ENCODE data around the gene NOTCH2.

NOTCH2 gene

DNA sequence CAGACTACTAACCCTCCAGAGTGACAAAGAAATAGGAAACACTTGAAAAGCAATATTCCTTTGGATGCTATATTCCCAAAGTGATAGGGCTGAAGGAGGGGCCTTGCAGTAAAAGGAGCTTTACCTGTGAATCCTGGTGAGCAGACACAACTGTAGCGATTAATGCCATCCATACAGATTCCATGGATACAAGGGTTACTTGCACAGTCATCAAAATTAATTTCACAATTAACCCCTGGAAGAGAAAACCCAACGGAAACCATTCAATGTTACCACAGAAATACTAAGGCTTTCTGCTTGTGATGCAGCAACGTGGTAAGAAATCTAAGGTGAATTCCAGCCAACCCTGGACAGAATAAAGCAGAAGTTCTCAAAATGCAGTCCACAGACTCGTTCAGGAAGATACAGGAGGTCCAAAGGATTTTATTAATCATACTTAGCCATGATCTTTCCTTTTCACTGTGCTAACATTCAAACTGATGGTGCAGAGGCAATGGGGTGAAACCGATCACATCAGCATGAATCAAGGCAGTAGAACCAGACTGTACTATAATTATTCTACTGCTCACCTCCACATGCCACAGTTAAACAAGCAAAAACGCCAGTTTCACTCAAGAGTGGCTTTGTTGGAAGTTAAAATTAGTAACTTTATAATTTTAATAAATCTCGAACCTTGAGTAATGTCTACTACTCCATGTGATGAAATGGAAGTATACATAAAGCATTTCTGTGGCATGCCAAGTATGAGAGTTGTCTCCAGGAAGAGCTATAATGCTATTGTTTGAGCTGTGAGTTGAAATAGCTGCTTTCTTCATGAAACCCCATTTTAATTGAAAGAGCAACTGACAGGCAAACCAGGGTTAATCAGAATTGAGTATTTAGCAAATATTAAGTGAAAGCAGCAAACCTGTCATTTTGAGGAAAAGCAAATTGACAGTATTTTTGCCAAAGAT lies 109.9 kb downstream of the NOTCH2 start:
- H3K9me3 ChIP-seq (replicated peaks in 1 of 11) = peaks cover 0 to 14% (median 3%) of the 10 kb centered on the region in 11 experiments; a peak in 7 of 22 replicates
- peaks cover 49 to 99% (median 64%) of the 10 kb centered on the region in 11 experiments for H3K36me3 ChIP-seq
- no peak overlapping the region for H3K9ac ChIP-seq
- H4K20me1 ChIP-seq = peaks cover 7 to 100% (median 25%) of the 10 kb centered on the region in 11 experiments; a peak in 13 of 22 replicates
- H3K27me3 ChIP-seq = peaks cover 0 to 28% (median 0%) of the 10 kb centered on the region in 11 experiments; a peak in 7 of 22 replicates
- H3K27ac ChIP-seq = no peak overlapping the region
- H3K4me2 ChIP-seq = peak overlapping the region in 6 of 11 experiments; percentile 17 to 56 (median 47); a peak in 12 of 22 replicates
- H3K4me3 ChIP-seq = no peak overlapping the region
- peaks cover 0 to 53% (median 33%) of the 10 kb centered on the region in 10 experiments; a peak in 16 of 20 replicates for H3K4me1 ChIP-seq
- TF ChIP-seq Cebpa-rat (IDR thresholded peaks at IDR 0.05) = no peak

DNA sequence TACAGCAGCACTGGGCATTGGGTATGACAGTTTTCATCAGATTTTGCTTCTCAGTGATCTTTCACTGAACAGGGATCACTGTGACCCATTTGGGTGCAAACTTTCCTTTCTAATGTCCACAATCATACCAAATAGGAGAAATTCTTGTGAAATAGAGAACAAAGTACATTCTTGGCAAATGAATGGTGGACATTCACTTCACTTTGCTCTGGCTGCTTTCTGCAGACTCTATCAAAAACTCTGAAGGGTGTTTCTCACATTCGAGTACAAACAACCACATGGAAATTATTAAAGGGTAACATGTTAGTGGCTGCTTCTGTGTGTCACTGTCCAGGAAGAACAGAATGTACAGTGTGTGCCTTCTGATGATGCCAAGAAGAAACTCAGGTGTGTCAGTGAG lies 111.2 kb downstream of the NOTCH2 start:
- peaks cover 0 to 35% (median 0%) of the 10 kb centered on the region in 11 experiments; a peak in 8 of 22 replicates for H3K27me3 ChIP-seq
- no peak overlapping the region for H3K9ac ChIP-seq
- no peak overlapping the region for H3K4me3 ChIP-seq
- H3K27ac ChIP-seq = no peak overlapping the region
- peaks cover 7 to 100% (median 27%) of the 10 kb centered on the region in 11 experiments; a peak in 13 of 22 replicates for H4K20me1 ChIP-seq
- peaks cover 0 to 8% (median 0%) of the 10 kb centered on the region in 11 experiments; a peak in 4 of 22 replicates for H3K9me3 ChIP-seq (replicated peaks in 1 of 11)
- H3K36me3 ChIP-seq = peaks cover 52 to 99% (median 64%) of the 10 kb centered on the region in 11 experiments
- peak overlapping the region in 5 of 11 experiments; percentile 71 to 90 (median 77); a peak in 5 of 22 replicates for H3K4me2 ChIP-seq
- H3K4me1 ChIP-seq = peaks cover 0 to 53% (median 33%) of the 10 kb centered on the region in 10 experiments; a peak in 16 of 20 replicates
- TF ChIP-seq Cebpa-rat (IDR thresholded peaks at IDR 0.05) = no peak

DNA sequence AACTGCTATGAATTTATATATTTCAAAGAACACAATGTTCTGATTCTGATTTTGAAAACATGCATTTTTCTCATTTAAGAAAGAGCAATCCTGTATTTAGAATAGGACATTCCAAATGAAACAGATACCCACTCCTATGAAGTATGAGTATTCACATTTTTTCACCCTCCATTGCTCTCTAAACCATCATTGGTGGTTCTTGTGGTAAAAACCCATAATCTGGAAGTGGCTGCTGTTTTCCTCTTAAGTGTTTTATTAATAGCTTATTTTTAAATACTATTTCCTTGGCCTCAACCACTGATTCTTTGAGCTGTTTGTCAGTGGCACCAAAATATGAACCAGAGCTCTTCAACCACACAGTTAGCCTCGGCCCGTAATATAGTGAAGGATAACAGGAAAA lies 113.2 kb downstream of the NOTCH2 start:
- Histone ChIP-seq H3K27me3 (peaks cover 0 to 35% (median 0%) of the 10 kb centered on the region in 11 experiments; a peak in 8 of 22 replicates), H3K9ac (no peak overlapping the region), H3K27ac (no peak overlapping the region), H3K36me3 (peaks cover 56 to 99% (median 69%) of the 10 kb centered on the region in 11 experiments), H3K4me2 (peak overlapping the region in 9 of 11 experiments; percentile 13 to 90 (median 76); a peak in 16 of 22 replicates), H3K4me1 (peaks cover 0 to 53% (median 33%) of the 10 kb centered on the region in 10 experiments; a peak in 16 of 20 replicates), H4K20me1 (peaks cover 7 to 98% (median 27%) of the 10 kb centered on the region in 11 experiments; a peak in 13 of 22 replicates), H3K4me3 (no peak overlapping the region), H3K9me3 (replicated peaks in 1 of 11) (no peaks in the 10 kb centered on the region)
- no peak for TF ChIP-seq Cebpa-rat (IDR thresholded peaks at IDR 0.05)

DNA sequence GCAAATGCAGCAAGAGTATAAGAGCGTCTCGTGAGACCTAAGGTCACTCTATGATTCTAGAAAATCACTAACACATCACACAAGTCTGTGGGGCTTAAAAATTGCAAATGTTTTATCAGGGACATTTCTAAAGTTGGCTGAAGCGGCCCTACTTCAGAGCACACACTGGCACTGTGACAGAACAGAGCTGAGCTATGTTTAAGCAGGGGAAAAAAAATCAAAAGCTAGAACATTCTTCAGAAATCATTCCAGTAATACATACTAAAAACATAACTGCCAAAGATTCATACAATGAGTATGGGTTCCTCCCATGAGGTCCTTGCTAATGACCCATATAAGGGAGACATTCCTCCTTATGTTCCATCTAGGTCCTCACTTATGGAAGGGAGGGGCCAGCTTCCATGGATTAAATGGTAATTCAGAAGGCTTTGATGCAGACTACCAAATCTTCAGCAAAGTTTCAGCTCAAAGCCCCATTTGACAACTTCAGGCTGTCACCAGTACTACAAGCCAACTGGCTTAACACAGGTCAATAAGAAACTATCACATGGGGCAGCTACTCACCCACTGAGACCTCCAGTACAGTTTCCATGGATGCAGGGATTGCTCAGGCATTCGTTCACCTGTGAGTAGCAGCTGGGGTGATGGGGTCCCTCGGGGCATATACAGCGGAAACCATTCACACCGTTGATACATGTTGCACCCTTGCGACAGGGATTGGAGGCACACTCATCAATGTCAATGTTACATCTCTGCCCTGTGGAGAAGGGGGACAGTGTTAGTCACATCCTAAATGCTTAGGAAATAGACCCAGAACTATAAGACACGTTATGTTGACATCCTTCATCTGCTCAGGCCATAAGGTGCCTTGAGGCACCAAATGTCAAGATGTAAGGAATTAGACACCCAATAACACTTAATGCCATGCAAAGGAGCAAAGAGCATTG lies 114.7 kb downstream of the NOTCH2 start:
- Histone ChIP-seq H3K9ac (no peak overlapping the region), H3K27me3 (peaks cover 0 to 33% (median 0%) of the 10 kb centered on the region in 11 experiments; a peak in 8 of 22 replicates)
- TF ChIP-seq Cebpa-rat (IDR thresholded peaks at IDR 0.05) = no peak

GRCh38 chr1:119953266-119953998 lies 116.0 kb downstream of the NOTCH2 start:
- Histone ChIP-seq H3K9ac (no peak overlapping the region), H3K27ac (no peak overlapping the region), H3K9me3 (replicated peaks in 1 of 11) (no peaks in the 10 kb centered on the region), H3K4me3 (no peak overlapping the region), H3K36me3 (peaks cover 67 to 100% (median 75%) of the 10 kb centered on the region in 11 experiments), H3K27me3 (peaks cover 0 to 24% (median 0%) of the 10 kb centered on the region in 11 experiments; a peak in 8 of 22 replicates), H3K4me1 (peaks cover 0 to 27% (median 19%) of the 10 kb centered on the region in 10 experiments; a peak in 16 of 20 replicates), H3K4me2 (no peak overlapping the region), H4K20me1 (peaks cover 7 to 87% (median 26%) of the 10 kb centered on the region in 11 experiments; a peak in 14 of 22 replicates)
- no peak for TF ChIP-seq Cebpa-rat (IDR thresholded peaks at IDR 0.05)

More for the DNA sequence above, 114.7 kb downstream of the NOTCH2 start:
- H3K4me3 ChIP-seq = no peak overlapping the region
- peaks cover 7 to 93% (median 27%) of the 10 kb centered on the region in 11 experiments; a peak in 13 of 22 replicates for H4K20me1 ChIP-seq
- no peaks in the 10 kb centered on the region for H3K9me3 ChIP-seq (replicated peaks in 1 of 11)
- peaks cover 0 to 38% (median 25%) of the 10 kb centered on the region in 10 experiments; a peak in 16 of 20 replicates for H3K4me1 ChIP-seq
- H3K27ac ChIP-seq = no peak overlapping the region
- H3K4me2 ChIP-seq = no peak overlapping the region
- H3K36me3 ChIP-seq = peaks cover 67 to 100% (median 76%) of the 10 kb centered on the region in 11 experiments

GRCh38 chr1:119952496-119952895 lies 117.0 kb downstream of the NOTCH2 start:
- Histone ChIP-seq H3K4me3 (no peak overlapping the region), H3K27me3 (peaks cover 0 to 19% (median 0%) of the 10 kb centered on the region in 11 experiments; a peak in 6 of 22 replicates), H3K27ac (no peak overlapping the region), H3K4me1 (peaks cover 0 to 18% (median 13%) of the 10 kb centered on the region in 10 experiments; a peak in 16 of 20 replicates), H3K4me2 (no peak overlapping the region), H3K9ac (no peak overlapping the region), H4K20me1 (peaks cover 7 to 87% (median 21%) of the 10 kb centered on the region in 11 experiments; a peak in 14 of 22 replicates), H3K36me3 (peaks cover 71 to 100% (median 78%) of the 10 kb centered on the region in 11 experiments), H3K9me3 (replicated peaks in 1 of 11) (no peaks in the 10 kb centered on the region)
- TF ChIP-seq Cebpa-rat (IDR thresholded peaks at IDR 0.05) = no peak

DNA sequence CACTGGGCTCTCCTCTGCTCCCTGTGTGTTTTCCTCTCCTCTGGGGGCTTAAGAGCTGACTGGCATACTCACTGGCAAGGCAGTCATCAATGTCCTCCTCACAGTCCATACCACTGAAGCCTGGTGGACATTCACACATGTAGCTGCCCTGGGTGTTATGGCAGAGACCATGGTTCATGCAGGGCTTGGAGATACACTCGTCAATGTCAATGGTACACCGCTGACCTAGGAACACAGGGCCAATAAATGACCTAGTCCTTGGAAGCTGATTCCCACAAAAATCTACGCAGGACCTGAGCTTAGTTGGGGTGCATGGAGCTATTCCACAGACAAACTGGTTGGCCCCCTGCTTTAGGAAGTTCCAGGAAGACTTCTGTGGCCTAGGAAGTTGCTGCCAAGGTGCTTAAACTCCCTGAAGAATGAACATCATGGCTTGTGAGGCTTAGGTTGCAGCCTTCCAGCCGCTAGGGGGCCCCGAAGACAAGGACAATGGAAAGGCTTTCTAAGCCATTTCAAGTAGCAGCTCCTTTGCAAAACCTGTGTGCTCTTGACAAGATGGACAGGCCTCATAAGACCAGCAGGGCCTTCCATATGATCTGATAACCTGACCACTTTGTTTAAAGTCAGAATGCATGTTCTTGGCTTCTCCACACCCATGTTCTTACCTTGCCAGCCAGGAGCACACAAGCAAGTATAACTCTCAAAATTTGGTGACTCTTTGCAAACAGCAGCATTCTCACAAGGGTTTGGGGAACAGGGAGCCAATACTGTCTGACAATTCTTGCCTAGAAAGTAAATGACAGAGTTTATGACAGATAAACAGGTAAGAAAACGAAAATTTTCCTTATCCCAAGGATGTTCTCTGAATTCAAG lies 120.9 kb downstream of the NOTCH2 start:
- 0 out of 20 replicates have a peak, but pooled peaks cover 0 to under 1% (median 0%) of the 10 kb centered on the region in 10 experiments for H3K4me1 ChIP-seq
- H3K9me3 ChIP-seq (replicated peaks in 1 of 11) = peaks cover 0 to 6% (median 0%) of the 10 kb centered on the region in 11 experiments; a peak in 3 of 22 replicates
- no peak overlapping the region for H3K4me2 ChIP-seq
- no peak for TF ChIP-seq Cebpa-rat (IDR thresholded peaks at IDR 0.05)
- H3K9ac ChIP-seq = no peak overlapping the region
- no peak overlapping the region for H3K4me3 ChIP-seq
- no peak overlapping the region for H3K27ac ChIP-seq
- peaks cover 0 to 4% (median 0%) of the 10 kb centered on the region in 11 experiments; a peak in 2 of 22 replicates for H3K27me3 ChIP-seq
- H4K20me1 ChIP-seq = peaks cover 0 to 87% (median 0%) of the 10 kb centered on the region in 11 experiments; a peak in 7 of 22 replicates
- peaks cover 54 to 99% (median 71%) of the 10 kb centered on the region in 11 experiments for H3K36me3 ChIP-seq
